Neural progenitor cell (in vitro differentiated cells): Measurements from ENCODE around the gene DDC. TPM values are rescaled to one million over a fixed set of nuclear protein-coding genes. Genes with fewer than 3 reads are reported as not detected.

ENCODE experiments used
- DNase-seq: peaks from one replicate; pipeline ENCODE4 v3.0.0-alpha.2; 2016; ENCODE audit warnings: low spot score
- H2AFZ ChIP-seq: fragments of 200-600 bp; sonication (generic); replicated peaks from 2 replicates; pipeline ENCODE4 v1.6.1; 2016; ENCODE audit warnings: antibody characterized with exemption
- H3F3A ChIP-seq: fragments of 200-600 bp; sonication (generic); 2 replicates; pipeline ENCODE4 v1.6.1; 2016; ENCODE audit warnings: antibody characterized with exemption, low read depth
- H3K27ac ChIP-seq: fragments of 200-600 bp; sonication (generic); 2 replicates; pipeline ENCODE4 v1.5.1; 2016; ENCODE audit warnings: mild to moderate bottlenecking
- H3K27me3 ChIP-seq: fragments of 200-600 bp; sonication (generic); 2 replicates; pipeline ENCODE4 v1.6.1; 2016; ENCODE audit warnings: mild to moderate bottlenecking, moderate library complexity
- H3K36me3 ChIP-seq: fragments of 200-600 bp; sonication (generic); 2 replicates; pipeline ENCODE4 v1.5.1; 2016
- H3K4me1 ChIP-seq: fragments of 200-600 bp; sonication (generic); 2 replicates; pipeline ENCODE4 v1.6.1; 2016; ENCODE audit warnings: mixed run types
- H3K4me2 ChIP-seq: fragments of 200-600 bp; sonication (generic); 2 replicates; pipeline ENCODE4 v1.6.1; 2016
- H3K4me3 ChIP-seq: fragments of 200-600 bp; sonication (generic); 2 replicates; pipeline ENCODE4 v1.5.1; 2016
- H3K79me2 ChIP-seq: fragments of 200-600 bp; sonication (generic); 2 replicates; pipeline ENCODE4 v1.6.1; 2016; ENCODE audit warnings: low read depth
- H3K9ac ChIP-seq: fragments of 200-600 bp; sonication (generic); 2 replicates; pipeline ENCODE4 v1.6.1; 2016
- H3K9me3 ChIP-seq: fragments of 200-600 bp; sonication (generic); 2 replicates; pipeline ENCODE4 v1.5.1; 2016; ENCODE audit warnings: low read depth
- H4K20me1 ChIP-seq: fragments of 200-600 bp; sonication (generic); 2 replicates; pipeline ENCODE4 v1.6.1; 2016; ENCODE audit warnings: low read depth
- H3K27ac Mint-ChIP-seq: 3 replicates; pipeline ENCODE4 v1.8.0; 2021; ENCODE audit warnings: mixed read lengths
- H3K27me3 Mint-ChIP-seq: 2 replicates; pipeline ENCODE4 v1.8.0; 2022; ENCODE audit warnings: low read depth, mild to moderate bottlenecking, inconsistent platforms, moderate library complexity, mixed read lengths; ENCODE audit not compliant: insufficient read depth
- H3K36me3 Mint-ChIP-seq: 3 replicates; pipeline ENCODE4 v1.8.0; 2021; ENCODE audit warnings: mixed read lengths
- H3K4me1 Mint-ChIP-seq: 3 replicates; pipeline ENCODE4 v1.8.0; 2021; ENCODE audit warnings: mixed read lengths
- H3K4me3 Mint-ChIP-seq: 3 replicates; pipeline ENCODE4 v1.8.0; 2021; ENCODE audit warnings: mild to moderate bottlenecking, moderate library complexity, mixed read lengths
- H3K9me3 Mint-ChIP-seq: 3 replicates; pipeline ENCODE4 v1.8.0; 2020; ENCODE audit warnings: mixed read lengths
- EZH2 ChIP-seq: fragments of 200-600 bp; sonication (generic); IDR thresholded peaks from 2 replicates; pipeline ENCODE4 v1.6.1; 2017; ENCODE audit warnings: antibody characterized with exemption, mild to moderate bottlenecking, moderate library complexity
- EZH2phosphoT487 ChIP-seq: fragments of 200-600 bp; sonication (generic); IDR thresholded peaks from 2 replicates; pipeline ENCODE4 v1.6.1; 2017; ENCODE audit warnings: antibody characterized with exemption
- total RNA-seq: library from RNA; depleted of rRNA; stranded (reverse); fragments of >200 nt; gene quantifications from 2 replicates; pipeline ENCODE4 v1.2.3, GENCODE V29; 2015; ENCODE audit warnings: low replicate concordance
- TF ChIP-seq, protein P1 (sequence below): fragments of 200-600 bp; sonication (generic); IDR thresholded peaks from 2 replicates; pipeline ENCODE4 v1.5.1; 2017; ENCODE audit warnings: antibody characterized with exemption, mild to moderate bottlenecking

The DDC gene
- total RNA-seq, 1 donor from 2014 or later, result not detected

DNA sequence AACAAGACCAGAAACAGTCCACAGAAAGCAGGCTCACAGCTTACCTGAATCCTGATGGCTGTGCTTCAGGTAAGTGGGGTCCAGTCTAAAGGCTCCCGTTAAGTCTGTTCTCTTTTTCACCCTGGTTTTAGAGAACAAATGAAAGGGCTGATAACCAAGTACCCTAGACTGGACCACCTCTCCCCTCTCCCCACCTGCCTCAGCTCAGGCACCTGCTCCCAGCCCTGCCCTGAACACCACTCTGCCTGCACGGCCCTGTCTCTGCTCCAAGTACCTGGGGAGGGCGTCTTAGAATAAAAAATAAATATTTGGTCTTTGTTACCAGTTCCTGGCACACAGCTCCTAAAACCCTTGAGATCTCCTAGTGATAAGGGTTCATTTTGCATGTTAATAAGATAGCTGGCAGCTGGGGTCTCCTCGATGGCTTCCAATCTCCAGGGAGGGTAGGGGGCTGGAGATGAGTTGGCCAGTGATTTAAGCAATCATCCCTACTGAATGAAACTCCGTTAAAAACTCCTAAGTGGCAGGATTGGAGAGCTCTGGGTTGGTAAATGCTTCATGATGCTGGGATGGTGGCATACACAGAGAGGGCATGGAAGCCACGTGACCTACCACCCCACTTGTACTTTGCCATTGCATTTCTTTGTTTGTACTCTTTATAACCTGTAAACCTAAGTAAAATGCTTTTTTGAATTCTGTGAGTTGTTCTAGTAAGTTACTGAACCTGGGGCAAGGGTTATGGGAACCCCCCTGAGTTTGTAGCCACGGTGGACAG, 85.3 kb downstream of the DDC start:
- H3K9me3 Mint-ChIP-seq, result no peaks in the 10 kb centered on the region
- H3K4me3 Mint-ChIP-seq, result no peak overlapping the region
- no peak overlapping the region for H3K4me3 ChIP-seq
- no peaks in the 10 kb centered on the region for H3K9me3 ChIP-seq
- no peak overlapping the region for H2AFZ ChIP-seq
- H3K27me3 ChIP-seq, result no peaks in the 10 kb centered on the region
- peak overlapping the region; percentile 23 for H3K27ac Mint-ChIP-seq
- no peaks in the 10 kb centered on the region for H3K4me1 Mint-ChIP-seq
- no peak overlapping the region for H3K9ac ChIP-seq
- no peaks in the 10 kb centered on the region for H3F3A ChIP-seq
- no peak for DNase-seq
- H4K20me1 ChIP-seq, result no peaks in the 10 kb centered on the region
- TF ChIP-seq EZH2phosphoT487, result no peak
- no peaks in the 10 kb centered on the region for H3K4me1 ChIP-seq
- no peaks in the 10 kb centered on the region for H3K79me2 ChIP-seq
- H3K27me3 Mint-ChIP-seq, result peaks cover 2% of the 10 kb centered on the region
- H3K27ac ChIP-seq, result no peak overlapping the region
- H3K36me3 Mint-ChIP-seq, result no peaks in the 10 kb centered on the region
- no peaks in the 10 kb centered on the region for H3K36me3 ChIP-seq
- no peak overlapping the region for H3K4me2 ChIP-seq

DNA sequence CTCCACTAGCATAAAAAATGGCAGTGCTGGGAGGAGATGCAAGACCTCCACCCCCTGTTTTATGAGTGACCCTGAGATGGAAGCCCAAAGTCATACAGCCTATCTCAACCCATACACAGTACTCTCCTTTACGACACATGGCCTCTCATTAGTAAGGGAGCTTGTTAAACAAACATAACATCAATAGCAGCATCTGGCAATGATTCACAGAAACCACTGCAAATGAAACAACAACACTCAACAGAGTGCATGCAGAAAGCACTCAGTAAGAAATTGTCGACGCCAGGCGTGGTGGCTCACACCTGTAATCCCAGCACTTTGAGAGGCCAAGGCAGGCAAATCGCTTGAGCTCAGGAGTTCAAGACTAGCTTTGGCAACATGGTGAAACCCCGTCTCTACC, 87.6 kb downstream of the DDC start:
- no peaks in the 10 kb centered on the region for H3K9me3 ChIP-seq
- no peaks in the 10 kb centered on the region for H3K9me3 Mint-ChIP-seq
- no peak overlapping the region for H3K4me2 ChIP-seq
- no peaks in the 10 kb centered on the region for H3K27me3 ChIP-seq
- H3K36me3 ChIP-seq, result no peaks in the 10 kb centered on the region
- H3F3A ChIP-seq, result no peaks in the 10 kb centered on the region
- H3K4me1 ChIP-seq, result no peaks in the 10 kb centered on the region
- H2AFZ ChIP-seq, result no peak overlapping the region
- no peaks in the 10 kb centered on the region for H4K20me1 ChIP-seq
- H3K27me3 Mint-ChIP-seq, result peaks cover 4% of the 10 kb centered on the region
- H3K27ac ChIP-seq, result no peak overlapping the region
- no peak for TF ChIP-seq EZH2phosphoT487
- TF ChIP-seq, protein P1, sequence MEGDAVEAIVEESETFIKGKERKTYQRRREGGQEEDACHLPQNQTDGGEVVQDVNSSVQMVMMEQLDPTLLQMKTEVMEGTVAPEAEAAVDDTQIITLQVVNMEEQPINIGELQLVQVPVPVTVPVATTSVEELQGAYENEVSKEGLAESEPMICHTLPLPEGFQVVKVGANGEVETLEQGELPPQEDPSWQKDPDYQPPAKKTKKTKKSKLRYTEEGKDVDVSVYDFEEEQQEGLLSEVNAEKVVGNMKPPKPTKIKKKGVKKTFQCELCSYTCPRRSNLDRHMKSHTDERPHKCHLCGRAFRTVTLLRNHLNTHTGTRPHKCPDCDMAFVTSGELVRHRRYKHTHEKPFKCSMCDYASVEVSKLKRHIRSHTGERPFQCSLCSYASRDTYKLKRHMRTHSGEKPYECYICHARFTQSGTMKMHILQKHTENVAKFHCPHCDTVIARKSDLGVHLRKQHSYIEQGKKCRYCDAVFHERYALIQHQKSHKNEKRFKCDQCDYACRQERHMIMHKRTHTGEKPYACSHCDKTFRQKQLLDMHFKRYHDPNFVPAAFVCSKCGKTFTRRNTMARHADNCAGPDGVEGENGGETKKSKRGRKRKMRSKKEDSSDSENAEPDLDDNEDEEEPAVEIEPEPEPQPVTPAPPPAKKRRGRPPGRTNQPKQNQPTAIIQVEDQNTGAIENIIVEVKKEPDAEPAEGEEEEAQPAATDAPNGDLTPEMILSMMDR, result no peak
- TF ChIP-seq EZH2, result no peak
- no peak overlapping the region for H3K9ac ChIP-seq
- no peak for DNase-seq
- H3K79me2 ChIP-seq, result no peaks in the 10 kb centered on the region
- no peak overlapping the region for H3K4me3 ChIP-seq
- H3K27ac Mint-ChIP-seq, result no peak overlapping the region
- no peaks in the 10 kb centered on the region for H3K4me1 Mint-ChIP-seq
- no peak overlapping the region for H3K4me3 Mint-ChIP-seq
- H3K36me3 Mint-ChIP-seq, result no peaks in the 10 kb centered on the region

- Histone ChIP-seq H3K36me3 (no peaks in the 10 kb centered on the region), H3K27ac (no peak overlapping the region)
These were observed 88.1 kb downstream of the DDC start for GRCh38 chr7:50476953-50477625.

More at GRCh38 chr7:50476953-50477625, 88.1 kb downstream of the DDC start:
- Histone ChIP-seq H2AFZ (no peak overlapping the region), H3K4me2 (no peak overlapping the region), H3K4me3 (no peak overlapping the region), H3K27me3 (no peaks in the 10 kb centered on the region), H3F3A (no peaks in the 10 kb centered on the region), H4K20me1 (no peaks in the 10 kb centered on the region), H3K79me2 (no peaks in the 10 kb centered on the region), H3K4me1 (no peaks in the 10 kb centered on the region), H3K9me3 (no peaks in the 10 kb centered on the region), H3K9ac (no peak overlapping the region)
- TF ChIP-seq EZH2 (no peak), EZH2phosphoT487 (no peak)
- TF ChIP-seq, protein P1, result no peak
- Mint-ChIP-seq H3K36me3 (no peaks in the 10 kb centered on the region), H3K4me1 (no peaks in the 10 kb centered on the region), H3K27ac (no peak overlapping the region), H3K4me3 (no peak overlapping the region), H3K9me3 (no peaks in the 10 kb centered on the region), H3K27me3 (peaks cover 4% of the 10 kb centered on the region)
- DNase-seq, result no peak
